NK-92 (cell line): ENCODE data around the gene ADAM12.
"Not testable (repeated sequence)": the region's sequence is repeated elsewhere in the genome, so short reads cannot be mapped to it uniquely, and the experiment has no call there.

ENCODE experiments used
- DNase-seq: peaks from one replicate; lab custom pipeline; 2025; ENCODE audit not compliant: unreplicated experiment; lab: John Stamatoyannopoulos, UW

The ADAM12 gene

DNA sequence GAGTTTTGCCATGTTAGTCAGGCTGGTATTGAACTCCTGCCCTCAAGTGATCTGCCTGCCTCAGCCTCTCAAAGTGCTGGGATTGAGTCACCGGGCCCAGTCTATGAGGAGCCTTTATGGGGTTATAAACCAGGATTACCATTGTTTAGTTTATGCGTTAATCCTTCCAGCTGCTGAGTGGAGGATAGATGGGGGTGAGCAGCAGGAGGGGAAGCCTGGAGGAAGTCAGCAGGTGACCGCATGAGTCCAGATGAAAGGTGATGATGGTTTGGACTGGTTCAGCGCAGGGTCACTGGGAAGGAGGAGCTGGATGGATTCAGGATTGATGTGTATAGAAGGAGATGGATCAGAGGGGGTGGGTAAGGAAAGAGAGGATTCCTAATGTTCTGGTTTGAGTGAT lies 197.1 kb downstream of the ADAM12 start:
- no peak for DNase-seq

DNA sequence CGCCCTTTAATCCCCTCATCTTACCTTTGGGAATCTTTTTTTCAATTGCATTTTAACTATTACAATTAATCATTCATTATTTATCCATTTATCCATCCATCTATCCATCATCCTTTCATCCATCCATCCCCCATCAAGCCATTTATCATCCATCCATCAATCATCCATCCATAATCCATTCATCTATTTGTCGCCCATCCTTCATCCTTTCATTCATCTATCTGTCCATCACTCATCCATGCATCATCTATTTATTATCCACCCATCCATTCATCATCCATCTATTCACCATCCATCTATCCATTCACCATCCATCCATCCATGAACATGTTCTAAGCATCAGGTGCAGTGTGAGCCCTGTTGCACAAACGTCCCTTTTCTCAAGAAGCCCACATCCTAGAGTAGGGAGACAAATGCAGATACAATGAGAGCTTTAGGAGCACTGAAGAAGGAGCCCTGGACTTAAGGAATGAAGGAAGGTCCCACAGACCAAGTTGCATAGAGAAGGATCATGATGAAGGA lies 199.5 kb downstream of the ADAM12 start:
- DNase-seq, result no peak

DNA sequence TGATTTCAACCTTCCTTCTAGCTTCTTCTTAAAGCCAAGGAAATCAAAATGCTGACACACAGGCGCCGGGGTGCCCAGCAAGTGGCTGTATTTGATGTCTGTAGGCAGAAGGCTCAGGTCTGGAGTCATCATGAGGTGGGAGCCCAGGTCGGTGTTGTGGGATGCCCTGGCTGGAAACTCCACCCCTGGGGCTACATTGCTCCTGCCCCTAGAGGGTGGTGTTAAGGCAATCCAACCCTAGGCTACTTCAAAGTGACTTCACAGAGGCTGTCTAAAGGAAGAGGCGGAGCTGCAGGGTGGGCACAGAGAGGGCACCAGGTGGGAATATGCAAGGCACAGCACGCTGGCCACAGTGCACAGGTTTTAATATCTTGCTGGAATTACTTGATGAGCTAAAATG lies 200.9 kb downstream of the ADAM12 start:
- no peak for DNase-seq

DNA sequence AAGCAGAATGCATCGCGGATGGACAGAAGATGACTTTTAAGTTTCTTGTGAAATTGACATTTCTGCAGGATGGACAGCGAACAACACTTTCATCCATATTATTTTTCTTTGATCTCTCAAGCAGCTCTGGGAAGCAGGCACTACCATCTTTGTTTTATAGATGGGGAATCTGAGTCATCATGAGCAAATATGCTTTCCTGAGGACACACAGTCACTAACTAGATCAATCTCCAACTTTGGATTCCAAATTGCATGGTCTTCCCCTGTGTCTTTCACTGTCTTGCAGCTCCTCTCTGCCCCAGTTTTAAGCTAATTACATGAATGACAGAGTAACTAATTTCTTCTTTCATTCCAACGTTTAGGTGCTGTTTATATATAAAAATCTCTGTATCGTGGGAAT lies 201.5 kb downstream of the ADAM12 start:
- no peak for DNase-seq

DNA sequence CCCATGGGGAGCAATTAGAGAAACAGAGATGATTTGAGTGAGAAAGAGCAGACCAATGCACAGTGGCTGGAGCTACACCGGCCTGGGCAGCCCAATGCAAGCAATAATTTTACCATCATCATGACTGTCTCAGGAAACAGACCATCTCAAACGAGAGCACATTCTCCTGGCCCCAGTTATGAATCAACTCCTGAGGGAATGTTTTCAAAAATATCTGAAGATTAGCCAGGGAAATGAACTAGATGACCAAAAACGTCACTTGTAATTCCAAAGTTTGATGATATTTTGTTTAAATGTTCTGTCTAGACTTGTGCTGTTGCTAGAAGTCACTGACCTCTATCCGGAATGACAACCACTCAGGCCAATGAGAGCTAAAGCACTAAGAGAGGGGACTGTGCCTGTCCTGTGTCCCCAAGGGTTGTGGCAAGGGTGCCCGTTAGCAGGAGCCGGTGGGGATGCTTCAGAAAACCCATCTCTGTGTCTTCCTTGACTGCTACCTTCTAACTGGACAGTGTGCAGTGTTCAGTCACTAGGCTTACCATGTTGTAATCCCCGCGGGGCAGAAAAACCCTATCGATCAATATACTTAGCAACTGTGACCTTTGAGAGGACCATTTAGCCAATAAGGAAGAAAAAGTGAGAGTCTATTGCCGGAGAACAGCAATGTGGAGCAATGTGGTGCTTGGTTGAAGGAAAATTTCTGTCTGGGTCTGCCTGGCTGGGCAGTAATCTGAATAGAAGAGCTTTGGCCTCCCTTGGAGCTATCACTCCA lies 202.4 kb downstream of the ADAM12 start:
- DNase-seq, result no peak

DNA sequence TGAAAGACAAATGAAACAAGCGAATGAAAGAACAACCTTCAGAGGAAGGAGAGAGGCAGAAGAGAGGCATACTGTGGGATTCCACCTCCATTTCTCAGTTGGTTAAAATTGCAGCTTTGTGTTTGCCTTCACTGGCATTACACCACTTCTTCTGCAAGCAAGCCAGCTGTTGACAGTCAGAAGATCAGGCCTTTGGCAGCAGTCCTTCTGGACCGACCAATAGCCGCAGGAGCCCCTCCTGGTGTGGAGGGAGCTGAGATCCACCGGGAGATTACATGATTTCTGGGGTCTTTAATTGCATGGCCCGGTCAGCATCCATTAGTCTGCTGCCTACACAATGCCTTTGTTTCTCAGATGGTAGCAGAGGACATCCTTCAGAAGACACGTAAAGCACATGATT lies 206.7 kb downstream of the ADAM12 start:
- no peak for DNase-seq

DNA sequence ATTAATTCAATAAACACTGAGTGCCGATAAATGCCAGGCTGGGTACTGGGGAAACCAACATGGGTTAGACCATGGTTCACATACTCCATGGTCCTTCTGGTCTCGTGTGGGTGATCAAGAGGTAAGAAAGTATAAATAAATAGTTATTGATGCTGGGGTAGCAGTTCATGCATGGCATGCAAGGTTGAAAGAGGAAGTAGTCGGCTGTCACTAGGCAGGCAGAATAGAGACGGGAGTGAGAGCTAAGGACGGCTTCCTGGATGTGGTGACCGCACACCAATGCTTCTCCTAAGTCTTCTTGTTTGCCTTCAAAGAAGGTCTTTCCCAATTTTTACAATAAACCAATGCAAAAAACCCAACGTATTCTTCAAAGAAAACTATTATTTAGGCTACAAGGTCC lies 208.6 kb downstream of the ADAM12 start:
- no peak for DNase-seq

DNA sequence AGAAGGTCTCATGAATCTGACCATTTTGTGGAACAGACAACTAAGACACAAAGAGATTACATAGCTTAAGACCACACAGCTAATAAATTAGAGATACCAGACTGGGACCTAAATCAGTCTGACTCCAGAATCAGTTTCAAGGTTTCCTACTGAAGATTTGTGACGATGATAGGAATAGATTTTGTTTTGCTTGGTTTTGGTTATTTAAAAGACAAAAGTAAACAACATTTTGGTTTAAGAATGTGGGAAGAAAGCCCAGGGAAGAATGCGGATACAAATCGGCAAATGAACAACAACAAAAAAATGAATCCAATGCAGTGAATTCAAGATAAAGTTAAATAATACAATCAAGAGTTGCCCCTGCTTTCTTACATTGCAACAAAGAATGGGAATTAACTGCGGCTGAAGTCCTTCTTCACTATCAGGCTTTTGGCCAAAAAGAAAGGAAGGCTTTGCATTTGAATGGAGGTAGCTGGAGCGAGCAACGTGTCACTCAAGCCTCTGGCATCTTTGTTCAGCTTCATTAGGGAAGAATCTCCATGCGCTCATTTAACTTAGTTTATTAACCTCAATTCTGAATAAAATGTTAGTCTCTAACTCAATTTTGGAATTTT lies 210.8 kb downstream of the ADAM12 start:
- DNase-seq, result no peak

DNA sequence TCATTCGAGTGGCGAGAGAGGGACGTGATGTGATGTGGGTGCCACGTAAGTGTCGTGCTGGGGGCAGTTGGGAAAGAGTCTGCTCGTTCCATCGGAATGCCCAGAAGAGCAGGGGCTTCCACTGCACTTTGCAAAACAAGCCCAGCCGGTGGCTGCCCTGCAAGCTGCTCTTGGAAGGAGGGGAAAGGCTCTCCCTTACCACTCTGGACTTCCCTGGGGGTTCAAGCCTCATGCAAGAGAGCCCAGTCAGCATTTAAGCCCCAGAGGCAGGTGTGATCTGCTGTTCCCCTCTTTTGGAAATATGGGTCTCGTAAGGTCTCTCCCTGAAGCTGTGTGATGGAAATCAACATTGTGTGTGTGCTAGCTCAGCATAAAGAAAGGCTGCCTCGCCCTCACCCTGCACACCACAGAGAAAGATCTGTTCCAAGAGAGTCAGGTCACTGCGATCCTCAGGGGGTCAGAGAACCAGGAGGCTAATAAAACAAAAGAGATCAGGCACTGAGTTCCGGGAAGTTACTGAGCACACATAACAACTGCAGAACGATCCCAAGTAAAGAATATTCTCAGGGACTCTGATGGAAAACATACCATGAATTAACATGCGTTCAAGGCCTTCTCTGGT lies 212.5 kb downstream of the ADAM12 start:
- DNase-seq, result no peak

DNA sequence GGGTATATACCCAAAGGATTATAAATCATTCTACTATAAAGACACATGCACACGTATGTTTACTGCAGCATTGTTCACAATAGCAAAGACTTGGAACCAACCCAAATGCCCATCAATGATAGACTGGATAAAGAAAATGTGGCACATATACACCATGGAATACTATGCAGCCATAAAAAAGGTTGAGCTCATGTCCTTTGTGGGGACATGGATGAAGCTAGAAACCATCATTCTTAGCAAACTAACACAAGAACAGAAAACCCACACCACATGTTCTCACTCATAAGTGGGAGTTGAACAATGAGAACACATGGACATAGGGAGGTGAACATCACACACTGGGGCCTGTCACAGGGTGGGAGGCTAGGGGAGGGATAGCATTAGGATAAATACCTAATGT lies 215.5 kb downstream of the ADAM12 start:
- DNase-seq, result not testable (repeated sequence)

DNA sequence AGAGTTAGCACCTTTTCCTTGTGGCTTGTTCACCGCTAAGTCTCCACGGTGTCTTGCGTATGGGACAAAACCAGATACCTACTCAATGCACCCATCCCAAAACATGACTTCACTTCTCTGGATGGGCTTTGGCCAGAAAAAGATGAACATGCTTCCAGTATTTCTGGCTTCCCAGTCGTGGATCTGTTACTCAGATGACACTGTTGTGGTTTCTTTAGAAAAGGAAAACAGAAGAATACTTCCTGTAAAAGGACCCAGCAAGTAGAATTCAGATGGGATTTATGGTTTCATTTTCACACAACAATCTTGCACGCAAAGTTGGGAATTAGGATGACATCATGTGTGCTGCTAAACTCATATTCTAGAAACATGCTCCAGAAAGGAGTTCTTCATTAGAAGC lies 216.7 kb downstream of the ADAM12 start:
- DNase-seq, result no peak

DNA sequence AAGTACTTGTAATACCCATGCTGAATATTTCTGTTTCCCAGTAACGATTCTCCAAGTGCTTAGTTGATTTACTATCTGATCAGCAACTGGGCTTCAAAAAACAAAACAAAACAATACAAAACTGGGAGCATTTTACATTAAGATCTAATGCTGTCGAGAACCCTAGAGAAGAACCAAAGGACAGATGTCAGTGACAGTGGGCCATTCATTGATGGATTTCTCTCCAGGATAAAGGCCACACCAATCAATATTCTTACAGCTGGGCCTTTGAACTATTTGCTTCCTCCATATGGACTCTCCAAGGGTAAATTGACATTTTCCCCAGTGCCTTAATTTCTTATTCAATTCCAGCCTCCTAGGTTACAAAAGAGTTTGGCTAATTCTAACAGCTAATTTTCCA lies 217.5 kb downstream of the ADAM12 start:
- DNase-seq, result no peak

DNA sequence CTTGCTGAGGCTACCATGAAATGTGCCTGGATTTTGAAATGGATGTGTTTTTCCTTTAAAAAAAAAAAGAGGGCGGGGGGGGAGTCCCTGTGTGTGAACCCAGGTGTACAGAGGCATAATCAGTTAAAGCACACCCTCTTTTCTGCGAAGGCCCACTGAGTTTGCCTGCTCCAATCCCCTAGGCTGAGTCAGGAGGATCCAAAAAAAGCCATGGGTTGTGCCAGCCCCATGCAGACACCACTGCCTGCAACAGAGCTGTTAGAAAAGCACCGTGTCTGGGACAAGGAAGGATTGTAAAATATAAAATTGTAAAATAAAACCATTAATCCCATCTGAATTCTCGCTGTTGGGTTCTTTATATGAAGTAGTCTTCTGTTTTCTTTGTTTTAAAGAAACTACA lies 217.9 kb downstream of the ADAM12 start:
- DNase-seq, result no peak

DNA sequence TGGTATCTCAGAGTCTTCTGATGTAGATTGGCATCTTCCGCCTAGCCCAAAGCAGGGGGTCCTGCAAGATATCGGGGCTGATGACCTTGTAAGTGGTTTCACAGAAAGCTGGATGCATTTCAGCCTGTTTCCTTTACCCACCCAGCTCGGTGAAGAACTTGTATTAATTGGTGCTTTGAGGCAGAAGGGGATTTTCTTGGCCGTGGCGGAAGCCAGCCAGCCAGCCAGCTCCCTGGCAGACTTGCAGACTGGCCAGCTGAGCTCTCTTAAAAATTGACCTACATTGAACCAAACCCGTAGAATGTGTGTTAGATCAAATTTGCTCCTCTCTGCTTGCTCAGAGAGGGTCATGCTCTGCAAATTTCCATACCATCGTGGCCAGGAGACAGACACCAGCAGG lies 218.4 kb downstream of the ADAM12 start:
- no peak for DNase-seq

DNA sequence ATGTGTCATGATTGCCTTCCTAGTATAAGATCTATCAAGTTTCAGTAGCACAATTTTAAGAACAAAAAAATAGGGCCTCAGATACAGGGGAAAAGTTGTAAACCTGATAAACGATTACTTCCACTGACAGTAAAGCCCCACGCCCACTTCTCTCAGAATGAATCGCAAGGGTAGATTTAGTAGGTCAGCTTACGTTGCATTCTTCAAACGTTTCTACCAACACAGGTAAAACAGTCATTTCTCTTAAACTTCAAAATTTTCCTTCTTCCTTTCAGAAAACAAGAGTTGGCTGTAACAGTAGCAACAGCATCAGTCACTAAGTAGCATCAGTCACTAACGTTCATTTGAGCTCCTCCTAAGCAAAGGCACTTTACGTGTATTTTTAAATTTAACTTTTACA lies 221.5 kb downstream of the ADAM12 start:
- DNase-seq, result no peak

DNA sequence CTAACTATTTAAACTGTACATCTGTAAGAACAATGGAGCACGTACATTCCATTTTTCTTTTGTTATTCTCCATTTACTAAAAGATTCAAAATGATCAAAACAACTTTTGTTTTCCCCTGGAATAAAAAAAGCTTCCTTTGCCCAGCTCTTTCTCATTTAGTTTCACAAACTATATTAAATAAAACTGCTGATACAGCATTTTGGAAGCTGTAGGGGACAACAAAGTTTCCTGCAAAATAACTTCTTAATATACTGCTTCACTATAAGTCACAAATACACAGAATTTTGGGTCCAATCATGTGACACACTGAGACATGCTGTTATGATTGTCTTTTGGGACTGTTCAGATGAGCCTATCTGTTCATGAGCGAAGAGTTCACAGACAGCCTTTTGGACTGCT lies 222.4 kb downstream of the ADAM12 start:
- DNase-seq, result no peak

DNA sequence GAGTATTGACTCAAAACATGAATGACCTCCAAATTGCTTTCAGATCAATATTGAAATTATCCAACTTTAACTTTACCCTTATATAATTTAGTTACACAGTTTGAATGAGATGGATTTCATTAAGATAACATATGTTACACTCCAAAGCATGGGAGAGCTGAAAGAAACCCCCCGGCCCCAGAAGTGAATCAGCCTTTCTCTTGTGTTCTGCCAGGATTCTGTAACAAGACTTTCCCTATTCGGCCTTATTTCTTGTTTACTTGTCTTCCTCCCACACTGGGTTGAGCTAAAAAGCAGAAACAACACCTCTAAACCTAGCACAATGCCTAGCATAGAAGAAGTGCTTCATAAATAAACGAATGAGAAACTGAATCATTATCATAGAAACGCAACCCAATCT lies 224.8 kb downstream of the ADAM12 start:
- DNase-seq, result no peak

DNA sequence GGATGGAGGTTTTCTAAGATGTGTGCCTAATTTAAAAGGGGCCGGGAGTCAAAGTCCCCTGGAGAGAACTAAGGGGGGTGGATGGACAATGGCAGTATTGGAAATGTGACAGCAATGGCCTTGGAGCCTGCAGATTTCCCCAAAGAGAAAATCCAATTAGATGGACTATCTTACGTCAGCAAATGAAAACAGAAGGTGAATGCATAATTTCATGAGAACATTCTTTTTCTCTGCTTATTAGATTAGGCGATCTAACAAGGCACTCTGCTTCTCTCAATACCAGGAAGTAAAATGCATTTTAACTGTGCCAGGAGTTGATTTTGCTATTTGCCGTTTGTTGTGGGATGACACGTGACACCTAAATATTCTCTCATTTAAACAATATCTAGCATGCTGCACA lies 226.6 kb downstream of the ADAM12 start:
- DNase-seq, result no peak

DNA sequence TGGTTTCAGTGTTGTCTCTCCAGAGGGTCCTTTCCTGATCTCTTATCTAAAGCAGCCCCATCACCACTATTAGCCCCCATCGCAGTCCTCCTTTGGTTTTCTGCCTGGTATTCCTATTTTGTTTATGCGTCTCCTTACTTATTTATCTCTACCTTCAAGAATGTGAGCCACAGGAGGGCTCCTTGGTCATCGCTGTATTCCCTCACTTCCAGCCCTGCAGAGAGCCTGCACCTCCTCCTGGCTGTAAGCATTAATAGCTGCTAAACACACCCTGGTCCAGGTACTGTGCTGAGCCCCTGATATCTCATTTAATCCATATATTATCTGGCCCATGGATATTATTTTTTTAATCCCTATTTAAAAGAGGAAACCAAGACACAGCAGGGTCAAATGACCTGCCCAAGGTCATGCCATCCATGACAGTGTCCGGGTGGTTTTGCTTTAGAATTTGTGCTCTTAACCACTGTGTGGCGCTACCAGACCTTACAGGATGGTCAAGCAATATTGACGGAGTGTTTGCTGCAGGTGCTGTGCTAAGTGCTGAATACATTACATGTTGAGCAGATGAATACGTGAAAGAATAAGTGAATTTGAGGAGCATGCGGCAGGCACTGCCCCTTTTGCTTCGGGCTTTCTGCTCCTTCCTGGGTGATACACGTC lies 227.2 kb downstream of the ADAM12 start:
- DNase-seq, result no peak

DNA sequence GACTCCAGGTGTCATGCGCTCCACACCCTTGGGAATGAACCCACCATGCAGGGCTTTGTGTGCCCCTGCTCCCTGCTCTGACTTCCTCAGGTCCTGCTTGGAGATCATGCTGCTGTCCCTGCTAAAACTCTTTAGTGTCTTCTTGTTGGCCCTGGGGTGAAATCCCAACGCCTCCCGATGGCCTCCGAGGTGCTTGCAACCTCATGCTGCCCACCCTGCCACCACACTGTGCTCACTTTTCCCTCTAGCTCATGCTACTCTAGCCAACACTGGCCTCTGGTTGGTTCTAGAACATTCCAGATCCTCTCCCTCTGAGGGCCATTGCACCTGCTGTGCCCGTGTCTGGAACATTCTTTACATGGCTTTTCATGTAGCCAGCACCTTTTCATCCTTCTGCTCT lies 227.7 kb downstream of the ADAM12 start:
- no peak for DNase-seq

DNA sequence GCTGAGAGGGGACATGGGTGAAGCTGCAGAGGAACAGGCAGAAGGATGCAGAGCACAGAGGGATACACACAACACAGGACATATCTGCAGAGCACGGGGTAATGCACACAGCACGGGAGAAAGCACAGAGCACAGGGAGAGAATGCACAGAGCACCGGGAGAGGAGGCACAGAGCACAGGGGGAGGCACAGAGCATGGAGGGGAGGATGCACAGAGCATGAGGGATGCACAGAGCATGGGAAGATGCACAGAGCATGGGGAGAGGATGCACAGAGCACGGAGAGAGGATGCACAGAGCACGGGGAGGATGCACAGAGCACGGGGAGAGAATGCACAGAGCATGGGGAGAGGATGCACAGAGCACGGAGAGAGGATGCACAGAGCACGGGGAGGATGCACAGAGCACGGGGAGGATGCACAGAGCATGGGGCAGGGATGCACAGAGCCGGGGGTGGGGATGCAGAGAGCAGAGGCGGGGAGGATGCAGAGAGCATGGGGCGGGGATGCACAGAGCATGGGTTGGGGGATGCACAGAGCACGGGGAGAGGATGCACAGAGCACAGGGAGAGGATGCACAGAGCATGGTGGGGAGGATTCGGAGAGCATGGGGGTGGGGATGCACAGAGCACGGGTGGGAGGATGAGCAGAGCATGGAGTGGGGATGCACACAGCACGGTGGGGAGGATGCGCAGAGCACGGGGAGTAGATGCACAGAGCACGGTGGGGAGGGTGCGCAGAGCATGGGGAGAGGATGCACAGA lies 230.0 kb downstream of the ADAM12 start:
- no peak for DNase-seq
